Endothelial cell of umbilical vein (primary cell): Measurements from ENCODE around the gene TRMT2B.

Experiments
- POLR2AphosphoS5 ChIP-seq: IDR thresholded peaks from 2 replicates; pipeline ENCODE4 v1.6.1; 2012; ENCODE audit warnings: low read depth, mild to moderate bottlenecking, control low read depth, low read length, moderate library complexity; ENCODE audit not compliant: insufficient read depth
- TF ChIP-seq, protein P1 (sequence below), 2 donors: IDR thresholded peaks; 1 replicate in 1 of 2; 2 replicates in 1 of 2; pipeline ENCODE4 v1.5.1; 2011; ENCODE audit warnings: low read length in 2 of 2, mild to moderate bottlenecking in 2 of 2, moderate library complexity in 2 of 2, control low read depth in 1 of 2, inconsistent platforms in 1 of 2, low read depth in 1 of 2; ENCODE audit not compliant: insufficient read depth in 1 of 2; ENCODE audit errors: extremely low read depth in 1 of 2

DNA sequence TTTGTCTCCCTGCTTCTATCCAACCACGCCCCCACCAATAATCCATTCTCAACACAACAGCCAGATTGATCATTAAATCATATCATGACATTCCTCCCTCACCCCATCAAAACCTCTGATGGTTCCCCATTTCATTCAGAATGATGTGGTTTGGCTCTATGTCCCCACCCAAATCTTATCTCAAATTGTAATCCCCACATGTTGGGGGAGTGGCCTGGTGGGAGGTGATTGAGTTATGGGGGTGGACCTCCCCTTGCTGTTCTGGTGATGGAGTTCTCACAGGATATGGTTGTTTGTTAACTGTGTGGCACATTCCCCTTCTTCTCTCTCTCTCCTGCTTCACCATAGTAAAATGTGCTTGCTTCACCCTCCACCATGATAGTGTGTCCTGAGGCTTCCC, 23.3 kb downstream of the TRMT2B start:
- TF ChIP-seq, protein P1, sequence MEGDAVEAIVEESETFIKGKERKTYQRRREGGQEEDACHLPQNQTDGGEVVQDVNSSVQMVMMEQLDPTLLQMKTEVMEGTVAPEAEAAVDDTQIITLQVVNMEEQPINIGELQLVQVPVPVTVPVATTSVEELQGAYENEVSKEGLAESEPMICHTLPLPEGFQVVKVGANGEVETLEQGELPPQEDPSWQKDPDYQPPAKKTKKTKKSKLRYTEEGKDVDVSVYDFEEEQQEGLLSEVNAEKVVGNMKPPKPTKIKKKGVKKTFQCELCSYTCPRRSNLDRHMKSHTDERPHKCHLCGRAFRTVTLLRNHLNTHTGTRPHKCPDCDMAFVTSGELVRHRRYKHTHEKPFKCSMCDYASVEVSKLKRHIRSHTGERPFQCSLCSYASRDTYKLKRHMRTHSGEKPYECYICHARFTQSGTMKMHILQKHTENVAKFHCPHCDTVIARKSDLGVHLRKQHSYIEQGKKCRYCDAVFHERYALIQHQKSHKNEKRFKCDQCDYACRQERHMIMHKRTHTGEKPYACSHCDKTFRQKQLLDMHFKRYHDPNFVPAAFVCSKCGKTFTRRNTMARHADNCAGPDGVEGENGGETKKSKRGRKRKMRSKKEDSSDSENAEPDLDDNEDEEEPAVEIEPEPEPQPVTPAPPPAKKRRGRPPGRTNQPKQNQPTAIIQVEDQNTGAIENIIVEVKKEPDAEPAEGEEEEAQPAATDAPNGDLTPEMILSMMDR (IDR thresholded peaks at IDR 0.05; ENCODE audit: extremely low read depth in 1 of 2, insufficient read depth in 1 of 2, low read depth in 1 of 2, low read length in 2 of 2): no peak
- TF ChIP-seq POLR2AphosphoS5: no peak
